Upper lobe of left lung (tissue), 6 donors: ENCODE results near the gene S1PR4. TPM values are rescaled to one million over a fixed set of nuclear protein-coding genes. Genes with fewer than 3 reads are reported as not detected.

Source experiments
- ATAC-seq, 2 donors: fragments of 200-7000 bp; cut with Tn5 transposase; one replicate each; pipeline ENCODE4 v1.9.1; 2022; ENCODE audit warnings: mild to moderate bottlenecking in 2 of 2, moderate library complexity in 2 of 2; ENCODE audit not compliant: low FRiP score in 2 of 2
- DNase-seq, 2 donors: peaks; one replicate each; pipeline ENCODE4 v3.0.0-alpha.2; 2019 to 2020
- H3K27ac ChIP-seq, 4 donors: fragments of 200-600 bp; sonication (generic); one replicate each; pipeline ENCODE4 v1.5.1; 2016 to 2019
- H3K27me3 ChIP-seq, 4 donors: fragments of 200-600 bp; sonication (generic); one replicate each; pipeline ENCODE4 v1.5.1; 2017 to 2019
- H3K36me3 ChIP-seq, 4 donors: fragments of 200-600 bp; sonication (generic); one replicate each; pipeline ENCODE4 v1.5.1; 2016 to 2019
- H3K4me1 ChIP-seq, 4 donors: fragments of 200-600 bp; sonication (generic); one replicate each; pipeline ENCODE4 v1.5.1; 2018 to 2019
- H3K4me3 ChIP-seq, 4 donors: fragments of 200-600 bp; sonication (generic); one replicate each; pipeline ENCODE4 v1.5.1; 2017 to 2019; ENCODE audit warnings: mild to moderate bottlenecking in 2 of 4, moderate library complexity in 1 of 4
- H3K9me3 ChIP-seq, 4 donors: fragments of 200-600 bp; sonication (generic); one replicate each; pipeline ENCODE4 v1.5.1; 2018 to 2019
- EP300 ChIP-seq, 4 donors: sonication (generic); formaldehyde crosslinking; IDR thresholded peaks; one replicate each; pipeline ENCODE4 v1.5.1; 2017; ENCODE audit warnings: antibody characterized with exemption in 4 of 4, control low read depth in 2 of 4
- POLR2A ChIP-seq, 4 donors: fragments of 450-650 bp; IDR thresholded peaks; one replicate each; pipeline ENCODE4 v1.5.1; 2016 to 2017; ENCODE audit warnings: antibody characterized with exemption in 4 of 4, mild to moderate bottlenecking in 2 of 4
- POLR2AphosphoS5 ChIP-seq, 2 donors: sonication (generic); formaldehyde crosslinking; IDR thresholded peaks; one replicate each; pipeline ENCODE4 v1.5.1; 2017; ENCODE audit warnings: antibody characterized with exemption in 2 of 2
- WGBS, 2 donors: methylation state at CpG; one replicate each; pipeline ENCODE4 v1.1.5; 2017 to 2018; 5-methylcytosine and 5-hydroxymethylcytosine counted together
- total RNA-seq, 6 donors: library from RNA; depleted of rRNA in 4 of 6; stranded (reverse); fragments of >200 nt in 4 of 6; gene quantifications; one replicate each; pipeline versions ENCODE4 v1.1.0 to v1.2.1, GENCODE V29; 2016 to 2021
- TF ChIP-seq, protein P1 (sequence below), 6 experiments: fragments of 450-650 bp in 4 of 6; fragments of 200-600 bp in 2 of 6; sonication (generic) in 2 of 6; IDR thresholded peaks; one replicate each; pipeline ENCODE4 v1.5.1; 2016 to 2019; ENCODE audit warnings: antibody characterized with exemption in 6 of 6
- donor health status: DM: no; HTN: no; CAD: no; lungs with moderate emphysema.
- donor health status: DM: no; HTN: yes; CAD: no; lungs with severe emphysema.

The S1PR4 gene
- total RNA-seq, 6 donors from 2014 or later, result 19.1 to 41.6 (median 33.7) TPM

DNA sequence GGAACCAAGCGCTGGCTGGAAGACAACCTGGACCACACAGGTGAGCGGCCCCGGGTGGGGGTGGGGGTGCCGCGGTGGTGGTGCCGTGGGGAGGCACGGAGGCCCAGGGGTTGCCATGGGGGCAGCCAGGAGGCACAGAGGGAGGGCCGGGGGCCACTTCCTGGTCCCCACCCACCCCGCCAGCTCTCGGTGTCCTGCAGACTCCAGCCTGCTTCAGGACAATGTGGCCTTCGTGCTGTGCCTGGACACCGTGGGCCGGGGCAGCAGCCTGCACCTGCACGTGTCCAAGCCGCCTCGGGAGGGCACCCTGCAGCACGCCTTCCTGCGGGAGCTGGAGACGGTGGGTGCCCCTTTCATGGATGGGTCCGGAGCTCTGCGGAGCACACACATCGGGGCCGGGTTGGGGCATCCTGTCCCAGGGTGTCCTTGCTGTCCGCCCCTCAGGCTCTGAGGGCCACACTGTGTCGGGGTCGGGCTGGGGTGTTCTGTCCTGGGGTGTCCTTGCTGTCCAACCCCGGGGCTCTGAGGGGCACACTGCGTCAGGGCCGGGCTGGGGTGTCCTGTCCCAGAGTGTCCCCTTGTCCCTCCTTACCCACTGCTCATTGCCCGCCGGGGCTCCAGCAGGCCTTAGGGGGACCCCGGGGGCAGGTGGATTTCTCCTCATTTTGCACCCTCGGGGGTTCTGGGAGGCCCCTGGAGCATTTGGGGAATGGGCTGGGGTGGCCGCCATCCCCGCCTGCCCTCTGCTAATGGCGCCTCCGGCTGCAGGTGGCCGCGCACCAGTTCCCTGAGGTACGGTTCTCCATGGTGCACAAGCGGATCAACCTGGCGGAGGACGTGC lies 25.5 kb downstream of the S1PR4 start:
- H3K27me3 ChIP-seq, result no peaks in the 10 kb centered on the region
- no peak for TF ChIP-seq EP300 (IDR thresholded peaks at IDR 0.05)
- no peak for TF ChIP-seq POLR2AphosphoS5 (IDR thresholded peaks at IDR 0.05)
- TF ChIP-seq, protein P1, sequence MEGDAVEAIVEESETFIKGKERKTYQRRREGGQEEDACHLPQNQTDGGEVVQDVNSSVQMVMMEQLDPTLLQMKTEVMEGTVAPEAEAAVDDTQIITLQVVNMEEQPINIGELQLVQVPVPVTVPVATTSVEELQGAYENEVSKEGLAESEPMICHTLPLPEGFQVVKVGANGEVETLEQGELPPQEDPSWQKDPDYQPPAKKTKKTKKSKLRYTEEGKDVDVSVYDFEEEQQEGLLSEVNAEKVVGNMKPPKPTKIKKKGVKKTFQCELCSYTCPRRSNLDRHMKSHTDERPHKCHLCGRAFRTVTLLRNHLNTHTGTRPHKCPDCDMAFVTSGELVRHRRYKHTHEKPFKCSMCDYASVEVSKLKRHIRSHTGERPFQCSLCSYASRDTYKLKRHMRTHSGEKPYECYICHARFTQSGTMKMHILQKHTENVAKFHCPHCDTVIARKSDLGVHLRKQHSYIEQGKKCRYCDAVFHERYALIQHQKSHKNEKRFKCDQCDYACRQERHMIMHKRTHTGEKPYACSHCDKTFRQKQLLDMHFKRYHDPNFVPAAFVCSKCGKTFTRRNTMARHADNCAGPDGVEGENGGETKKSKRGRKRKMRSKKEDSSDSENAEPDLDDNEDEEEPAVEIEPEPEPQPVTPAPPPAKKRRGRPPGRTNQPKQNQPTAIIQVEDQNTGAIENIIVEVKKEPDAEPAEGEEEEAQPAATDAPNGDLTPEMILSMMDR (IDR thresholded peaks at IDR 0.05), result no peak
- TF ChIP-seq POLR2A (IDR thresholded peaks at IDR 0.05), result no peak
- no peak overlapping the region for H3K27ac ChIP-seq
- H3K4me1 ChIP-seq, result no peaks in the 10 kb centered on the region
- no peaks in the 10 kb centered on the region for H3K9me3 ChIP-seq
- no peak overlapping the region for H3K4me3 ChIP-seq
- peaks cover 3 to 82% (median 69%) of the 10 kb centered on the region in 4 donors for H3K36me3 ChIP-seq
- 90 to 95% methylated on average over 7 to 40 of the region's 43 CpGs for WGBS, 2 donors
- peak in 1 of 2 donors; percentile 65 for DNase-seq
- ATAC-seq, result no peak

DNA sequence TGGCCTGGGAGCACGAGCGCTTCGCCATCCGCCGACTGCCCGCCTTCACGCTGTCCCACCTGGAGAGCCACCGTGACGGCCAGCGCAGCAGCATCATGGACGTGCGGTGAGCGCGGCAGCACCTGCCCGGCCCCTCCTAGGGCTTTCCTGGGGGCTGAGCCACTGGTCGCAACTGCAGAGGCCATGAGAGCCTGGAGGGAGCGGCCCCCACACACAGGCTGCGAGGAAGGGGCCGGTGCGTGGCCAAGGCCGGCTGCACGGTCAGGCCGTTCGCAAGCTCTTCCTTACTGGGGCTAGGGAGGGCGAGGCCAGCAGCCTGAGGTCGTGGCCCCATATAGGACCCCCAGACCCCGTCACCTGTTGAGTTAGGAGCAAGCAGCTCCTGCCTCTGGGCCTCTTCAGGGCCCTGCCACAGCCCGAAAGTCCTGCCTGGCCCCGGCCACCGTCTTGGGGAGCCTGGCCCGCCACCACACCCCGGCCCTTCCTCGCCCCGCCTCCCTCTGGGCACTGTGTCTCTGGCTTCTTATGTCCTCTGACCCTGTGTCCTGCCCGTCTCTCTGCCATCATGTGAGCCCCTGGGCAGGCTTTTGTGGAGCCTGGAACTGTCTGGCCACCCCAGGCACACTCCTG lies 26.2 kb downstream of the S1PR4 start:
- ATAC-seq (no peak), DNase-seq (peak in 1 of 2 donors; percentile 74)
- H3K9me3 ChIP-seq, result no peaks in the 10 kb centered on the region
- H3K4me1 ChIP-seq, result no peaks in the 10 kb centered on the region
- 95 to 97% methylated on average over 22 to 35 of the region's 35 CpGs for WGBS, 2 donors
- H3K27ac ChIP-seq, result no peak overlapping the region
- no peak overlapping the region for H3K4me3 ChIP-seq
- H3K36me3 ChIP-seq, result peaks cover 3 to 80% (median 64%) of the 10 kb centered on the region in 4 donors
- TF ChIP-seq, protein P1 (IDR thresholded peaks at IDR 0.05), result no peak
- TF ChIP-seq EP300 (IDR thresholded peaks at IDR 0.05) (no peak), POLR2AphosphoS5 (IDR thresholded peaks at IDR 0.05) (no peak), POLR2A (IDR thresholded peaks at IDR 0.05) (no peak)
- H3K27me3 ChIP-seq, result no peaks in the 10 kb centered on the region

DNA sequence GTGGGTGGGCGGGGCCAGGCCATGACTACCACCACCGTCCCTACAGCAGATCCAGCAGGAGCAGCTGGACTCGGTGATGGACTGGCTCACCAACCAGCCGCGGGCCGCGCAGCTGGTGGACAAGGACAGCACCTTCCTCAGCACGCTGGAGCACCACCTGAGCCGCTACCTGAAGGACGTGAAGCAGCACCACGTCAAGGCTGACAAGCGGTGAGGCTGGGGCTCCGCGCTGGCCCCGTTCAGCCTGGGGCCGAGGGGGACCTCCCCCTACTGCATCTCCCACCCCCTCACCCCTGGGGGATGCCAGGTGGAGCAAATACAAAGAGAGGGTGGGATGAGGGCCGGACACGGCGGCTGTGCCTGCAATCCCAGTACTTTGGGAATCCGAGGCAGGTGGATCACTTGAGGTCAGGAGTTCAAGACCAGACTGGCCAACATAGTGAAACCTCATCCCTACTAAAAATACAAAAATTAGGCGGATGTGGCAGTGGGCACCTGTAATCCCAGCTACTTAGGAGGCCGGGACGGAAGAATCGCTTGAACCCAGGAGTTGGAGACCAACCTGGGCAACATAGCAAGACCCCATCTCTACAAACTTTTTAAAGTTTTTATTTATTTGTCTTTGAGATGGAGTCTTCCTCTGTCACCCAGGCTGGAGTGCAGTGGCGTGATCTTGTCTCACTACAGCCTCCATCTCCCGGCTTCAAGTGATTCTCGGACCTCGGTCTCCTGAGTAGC lies 27.8 kb downstream of the S1PR4 start:
- no peaks in the 10 kb centered on the region for H3K9me3 ChIP-seq
- H3K4me3 ChIP-seq, result no peak overlapping the region
- H3K27me3 ChIP-seq, result no peaks in the 10 kb centered on the region
- WGBS, 2 donors, result 91 to 94% methylated on average over 14 to 16 of the region's 28 CpGs
- no peaks in the 10 kb centered on the region for H3K4me1 ChIP-seq
- ATAC-seq (no peak), DNase-seq (peak in 1 of 2 donors; percentile 80)
- H3K27ac ChIP-seq, result no peak overlapping the region
- TF ChIP-seq, protein P1 (IDR thresholded peaks at IDR 0.05), result no peak
- TF ChIP-seq EP300 (IDR thresholded peaks at IDR 0.05) (no peak), POLR2AphosphoS5 (IDR thresholded peaks at IDR 0.05) (no peak), POLR2A (IDR thresholded peaks at IDR 0.05) (no peak)
- peaks cover 3 to 75% (median 59%) of the 10 kb centered on the region in 4 donors for H3K36me3 ChIP-seq

DNA sequence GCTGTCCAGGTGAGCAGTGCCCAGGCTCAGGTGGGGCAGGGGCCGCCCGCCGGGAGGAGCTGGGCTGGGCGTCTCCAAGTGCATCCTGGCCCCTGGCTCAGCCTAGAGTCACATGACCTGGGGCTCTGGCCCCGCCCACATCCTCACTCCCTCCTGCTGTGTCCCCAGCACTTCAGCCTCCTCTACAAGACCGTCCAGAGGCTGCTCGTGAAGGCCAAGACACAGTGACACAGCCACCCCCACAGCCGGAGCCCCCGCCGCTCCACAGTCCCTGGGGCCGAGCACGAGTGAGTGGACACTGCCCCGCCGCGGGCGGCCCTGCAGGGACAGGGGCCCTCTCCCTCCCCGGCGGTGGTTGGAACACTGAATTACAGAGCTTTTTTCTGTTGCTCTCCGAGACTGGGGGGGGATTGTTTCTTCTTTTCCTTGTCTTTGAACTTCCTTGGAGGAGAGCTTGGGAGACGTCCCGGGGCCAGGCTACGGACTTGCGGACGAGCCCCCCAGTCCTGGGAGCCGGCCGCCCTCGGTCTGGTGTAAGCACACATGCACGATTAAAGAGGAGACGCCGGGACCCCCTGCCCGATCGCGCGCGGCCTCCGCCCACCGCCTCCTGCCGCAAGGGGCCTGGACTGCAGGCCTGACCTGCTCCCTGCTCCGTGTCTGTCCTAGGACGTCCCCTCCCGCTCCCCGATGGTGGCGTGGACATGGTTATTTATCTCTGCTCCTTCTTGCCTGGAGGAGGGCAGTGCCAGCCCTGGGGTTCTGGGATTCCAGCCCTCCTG lies 29.1 kb downstream of the S1PR4 start:
- peaks cover 3 to 62% (median 52%) of the 10 kb centered on the region in 4 donors for H3K36me3 ChIP-seq
- no peaks in the 10 kb centered on the region for H3K27me3 ChIP-seq
- peak in 1 of 2 donors; percentile 84 for DNase-seq
- H3K27ac ChIP-seq, result no peak overlapping the region
- TF ChIP-seq POLR2A (IDR thresholded peaks at IDR 0.05), result no peak
- TF ChIP-seq, protein P1 (IDR thresholded peaks at IDR 0.05), result no peak
- TF ChIP-seq POLR2AphosphoS5 (IDR thresholded peaks at IDR 0.05), result no peak
- no peak for TF ChIP-seq EP300 (IDR thresholded peaks at IDR 0.05)
- 93 to 95% methylated on average over 36 to 43 of the region's 43 CpGs for WGBS, 2 donors
- no peaks in the 10 kb centered on the region for H3K9me3 ChIP-seq
- no peak overlapping the region for H3K4me3 ChIP-seq
- no peaks in the 10 kb centered on the region for H3K4me1 ChIP-seq
- ATAC-seq, result no peak
